D721Med (cell line): ENCODE measurements around the gene ZNF580.

ENCODE experiments used
- DNase-seq: peaks from one replicate; pipeline ENCODE4 v3.0.0; 2011; ENCODE audit warnings: low spot score; ENCODE audit not compliant: insufficient read length
- FAIRE-seq: peaks from 2 replicates; lab custom pipeline; 2011; peaks lifted over from hg19 to GRCh38; lab: Jason Lieb, UNC
- CTCF ChIP-seq: IDR thresholded peaks from 2 replicates; pipeline ENCODE4 v1.5.1; 2012; ENCODE audit warnings: mild to moderate bottlenecking, control low read depth; ENCODE audit not compliant: insufficient read depth; ENCODE audit errors: missing control alignments

Gene ZNF580

GRCh38 chr19:55601084-55601483 lies 39.7 kb upstream of the ZNF580 start:
- no peak for TF ChIP-seq CTCF
- no peak for FAIRE-seq
- DNase-seq: no peak

GRCh38 chr19:55602104-55603001 lies 38.4 kb upstream of the ZNF580 start:
- no peak for DNase-seq
- TF ChIP-seq CTCF: no peak
- FAIRE-seq: no peak

- FAIRE-seq (no peak), DNase-seq (no peak)
- no peak for TF ChIP-seq CTCF
Observed at GRCh38 chr19:55603115-55603514, 37.7 kb upstream of the ZNF580 start.

GRCh38 chr19:55603581-55604292 lies 37.1 kb upstream of the ZNF580 start:
- no peak for FAIRE-seq
- DNase-seq: no peak
- TF ChIP-seq CTCF: no peak

- peak; percentile 76 for DNase-seq
- TF ChIP-seq CTCF: no peak
- FAIRE-seq: no peak
Observed at GRCh38 chr19:55605207-55605636, 35.6 kb upstream of the ZNF580 start.

- DNase-seq (no peak), FAIRE-seq (no peak)
- peak; percentile 82 for TF ChIP-seq CTCF
Observed at GRCh38 chr19:55605637-55606470, 34.9 kb upstream of the ZNF580 start, which contains the start of gene ZNF865. Gene ZNF865, plus strand, starts transcription at chr19:55605647. Its CDS starts 7,972 bp downstream, at chr19:55613619.
